ENCODE data around the gene SUPT3H.

SUPT3H gene

GRCh38 chr6:45366534-45366933 is 11.2 kb downstream of the SUPT3H start:
- H3K4me1 ChIP-seq (ENCODE audit: control insufficient read depth, insufficient read depth, low read length, unreplicated experiment): no peaks in the 10 kb centered on the region
- no peak overlapping the region for H3K4me3 ChIP-seq (ENCODE audit: low read depth, low read length)
- H3K79me2 ChIP-seq (ENCODE audit: control insufficient read depth, insufficient read depth, low read length, unreplicated experiment): no peaks in the 10 kb centered on the region
- H2AFZ ChIP-seq (ENCODE audit: low read length, unreplicated experiment): no peak overlapping the region
- no peak overlapping the region for H3K27ac ChIP-seq (ENCODE audit: low read depth, low read length)
- H3K36me3 ChIP-seq (ENCODE audit: insufficient read depth, low read length): no peaks in the 10 kb centered on the region
- no peaks in the 10 kb centered on the region for H3K27me3 ChIP-seq (ENCODE audit: insufficient read depth, low read length)

GRCh38 chr6:45365036-45365435 is 12.7 kb downstream of the SUPT3H start:
- H2AFZ ChIP-seq (ENCODE audit: low read length, unreplicated experiment): no peak overlapping the region
- H3K4me3 ChIP-seq (ENCODE audit: low read depth, low read length): no peak overlapping the region
- H3K36me3 ChIP-seq (ENCODE audit: insufficient read depth, low read length): no peaks in the 10 kb centered on the region
- H3K4me1 ChIP-seq (ENCODE audit: control insufficient read depth, insufficient read depth, low read length, unreplicated experiment): no peaks in the 10 kb centered on the region
- H3K27me3 ChIP-seq (ENCODE audit: insufficient read depth, low read length): no peaks in the 10 kb centered on the region
- no peak overlapping the region for H3K27ac ChIP-seq (ENCODE audit: low read depth, low read length)
- no peaks in the 10 kb centered on the region for H3K79me2 ChIP-seq (ENCODE audit: control insufficient read depth, insufficient read depth, low read length, unreplicated experiment)

GRCh38 chr6:45364466-45364865 is 13.3 kb downstream of the SUPT3H start:
- no peaks in the 10 kb centered on the region for H3K27me3 ChIP-seq (ENCODE audit: insufficient read depth, low read length)
- H3K36me3 ChIP-seq (ENCODE audit: insufficient read depth, low read length): no peaks in the 10 kb centered on the region
- H3K4me3 ChIP-seq (ENCODE audit: low read depth, low read length): no peak overlapping the region
- H3K4me1 ChIP-seq (ENCODE audit: control insufficient read depth, insufficient read depth, low read length, unreplicated experiment): no peaks in the 10 kb centered on the region
- no peak overlapping the region for H3K27ac ChIP-seq (ENCODE audit: low read depth, low read length)
- H3K79me2 ChIP-seq (ENCODE audit: control insufficient read depth, insufficient read depth, low read length, unreplicated experiment): no peaks in the 10 kb centered on the region
- H2AFZ ChIP-seq (ENCODE audit: low read length, unreplicated experiment): no peak overlapping the region

DNA sequence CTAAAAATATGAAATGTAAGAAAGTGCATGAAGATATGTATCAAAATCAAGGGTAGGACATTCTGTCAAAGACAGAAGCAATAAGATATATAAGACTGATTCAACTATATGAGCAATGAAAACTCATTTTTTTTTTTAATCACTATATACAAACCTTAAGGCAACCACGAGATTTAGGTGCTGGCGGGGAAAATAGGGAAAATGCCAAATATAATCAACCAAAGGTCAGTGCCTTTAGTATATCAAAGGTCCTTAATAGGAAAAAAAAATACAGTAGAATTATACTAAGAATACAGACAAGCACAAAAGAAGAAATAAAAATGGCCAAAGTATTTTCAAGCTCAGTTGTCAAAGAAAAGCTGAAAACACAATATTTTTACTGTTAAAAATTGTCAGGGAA is 24.1 kb downstream of the SUPT3H start:
- Histone ChIP-seq H3K27ac (ENCODE audit: low read depth, low read length) (no peak overlapping the region), H3K27me3 (ENCODE audit: insufficient read depth, low read length) (no peaks in the 10 kb centered on the region), H3K4me1 (ENCODE audit: control insufficient read depth, insufficient read depth, low read length, unreplicated experiment) (no peaks in the 10 kb centered on the region), H3K79me2 (ENCODE audit: control insufficient read depth, insufficient read depth, low read length, unreplicated experiment) (no peaks in the 10 kb centered on the region), H2AFZ (ENCODE audit: low read length, unreplicated experiment) (no peak overlapping the region), H3K36me3 (ENCODE audit: insufficient read depth, low read length) (no peaks in the 10 kb centered on the region; the same call in 1 of the 2 replicates), H3K4me3 (ENCODE audit: low read depth, low read length) (no peak overlapping the region)

DNA sequence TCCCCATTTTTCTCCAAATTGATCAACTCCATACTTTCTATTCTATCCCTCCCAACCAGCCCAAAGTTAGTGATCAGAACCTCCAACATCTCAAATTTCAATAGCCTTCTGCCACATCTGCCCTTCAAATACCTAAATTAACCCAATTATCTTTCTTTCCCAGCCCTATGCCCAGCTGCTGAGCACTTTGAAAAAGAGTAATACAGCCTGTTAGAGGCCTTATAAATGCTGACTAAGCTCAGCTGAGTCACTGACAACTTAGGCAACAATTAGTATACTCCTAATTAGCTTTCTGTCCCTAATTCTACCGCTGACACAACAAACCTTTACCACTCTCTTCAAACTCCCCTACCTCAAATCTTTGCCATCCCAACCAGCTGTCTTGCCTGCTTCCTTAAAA is 26.1 kb downstream of the SUPT3H start:
- no peaks in the 10 kb centered on the region for H3K4me1 ChIP-seq (ENCODE audit: control insufficient read depth, insufficient read depth, low read length, unreplicated experiment)
- H3K4me3 ChIP-seq (ENCODE audit: low read depth, low read length): no peak overlapping the region
- no peak overlapping the region for H2AFZ ChIP-seq (ENCODE audit: low read length, unreplicated experiment)
- H3K27me3 ChIP-seq (ENCODE audit: insufficient read depth, low read length): no peaks in the 10 kb centered on the region
- H3K79me2 ChIP-seq (ENCODE audit: control insufficient read depth, insufficient read depth, low read length, unreplicated experiment): no peaks in the 10 kb centered on the region
- H3K36me3 ChIP-seq (ENCODE audit: insufficient read depth, low read length): no peaks in the 10 kb centered on the region; the same call in 1 of the 2 replicates
- no peak overlapping the region for H3K27ac ChIP-seq (ENCODE audit: low read depth, low read length)

GRCh38 chr6:45351076-45351475 is 26.7 kb downstream of the SUPT3H start:
- H2AFZ ChIP-seq (ENCODE audit: low read length, unreplicated experiment): no peak overlapping the region
- no peaks in the 10 kb centered on the region for H3K4me1 ChIP-seq (ENCODE audit: control insufficient read depth, insufficient read depth, low read length, unreplicated experiment)
- H3K4me3 ChIP-seq (ENCODE audit: low read depth, low read length): no peak overlapping the region
- H3K79me2 ChIP-seq (ENCODE audit: control insufficient read depth, insufficient read depth, low read length, unreplicated experiment): no peaks in the 10 kb centered on the region
- H3K27ac ChIP-seq (ENCODE audit: low read depth, low read length): no peak overlapping the region
- no peaks in the 10 kb centered on the region; the same call in 1 of the 2 replicates for H3K36me3 ChIP-seq (ENCODE audit: insufficient read depth, low read length)
- no peaks in the 10 kb centered on the region for H3K27me3 ChIP-seq (ENCODE audit: insufficient read depth, low read length)

GRCh38 chr6:45350186-45350710 is 27.5 kb downstream of the SUPT3H start:
- no peaks in the 10 kb centered on the region; the same call in 1 of the 2 replicates for H3K36me3 ChIP-seq (ENCODE audit: insufficient read depth, low read length)
- H3K4me1 ChIP-seq (ENCODE audit: control insufficient read depth, insufficient read depth, low read length, unreplicated experiment): no peaks in the 10 kb centered on the region
- no peaks in the 10 kb centered on the region for H3K79me2 ChIP-seq (ENCODE audit: control insufficient read depth, insufficient read depth, low read length, unreplicated experiment)
- no peaks in the 10 kb centered on the region for H3K27me3 ChIP-seq (ENCODE audit: insufficient read depth, low read length)
- H3K4me3 ChIP-seq (ENCODE audit: low read depth, low read length): no peak overlapping the region
- no peak overlapping the region for H2AFZ ChIP-seq (ENCODE audit: low read length, unreplicated experiment)
- no peak overlapping the region for H3K27ac ChIP-seq (ENCODE audit: low read depth, low read length)

- H3K4me3 ChIP-seq (ENCODE audit: low read depth, low read length): no peak overlapping the region
- H3K79me2 ChIP-seq (ENCODE audit: control insufficient read depth, insufficient read depth, low read length, unreplicated experiment): no peaks in the 10 kb centered on the region
- no peak overlapping the region for H2AFZ ChIP-seq (ENCODE audit: low read length, unreplicated experiment)
- no peaks in the 10 kb centered on the region for H3K27me3 ChIP-seq (ENCODE audit: insufficient read depth, low read length)
- no peaks in the 10 kb centered on the region for H3K36me3 ChIP-seq (ENCODE audit: insufficient read depth, low read length)
- H3K27ac ChIP-seq (ENCODE audit: low read depth, low read length): no peak overlapping the region
- H3K4me1 ChIP-seq (ENCODE audit: control insufficient read depth, insufficient read depth, low read length, unreplicated experiment): no peaks in the 10 kb centered on the region
Measured at GRCh38 chr6:45344900-45345299, 32.8 kb downstream of the SUPT3H start.

GRCh38 chr6:45328523-45328922 is 49.2 kb downstream of the SUPT3H start:
- Histone ChIP-seq H3K27ac (ENCODE audit: low read depth, low read length) (peak overlapping the region; percentile 23; the same call in 1 of the 2 replicates), H3K4me1 (ENCODE audit: control insufficient read depth, insufficient read depth, low read length, unreplicated experiment) (peaks cover 31% of the 10 kb centered on the region), H3K27me3 (ENCODE audit: insufficient read depth, low read length) (no peaks in the 10 kb centered on the region), H2AFZ (ENCODE audit: low read length, unreplicated experiment) (peak overlapping the region; percentile 67), H3K36me3 (ENCODE audit: insufficient read depth, low read length) (no peaks in the 10 kb centered on the region), H3K79me2 (ENCODE audit: control insufficient read depth, insufficient read depth, low read length, unreplicated experiment) (no peaks in the 10 kb centered on the region), H3K4me3 (ENCODE audit: low read depth, low read length) (peak overlapping the region; percentile 70)

DNA sequence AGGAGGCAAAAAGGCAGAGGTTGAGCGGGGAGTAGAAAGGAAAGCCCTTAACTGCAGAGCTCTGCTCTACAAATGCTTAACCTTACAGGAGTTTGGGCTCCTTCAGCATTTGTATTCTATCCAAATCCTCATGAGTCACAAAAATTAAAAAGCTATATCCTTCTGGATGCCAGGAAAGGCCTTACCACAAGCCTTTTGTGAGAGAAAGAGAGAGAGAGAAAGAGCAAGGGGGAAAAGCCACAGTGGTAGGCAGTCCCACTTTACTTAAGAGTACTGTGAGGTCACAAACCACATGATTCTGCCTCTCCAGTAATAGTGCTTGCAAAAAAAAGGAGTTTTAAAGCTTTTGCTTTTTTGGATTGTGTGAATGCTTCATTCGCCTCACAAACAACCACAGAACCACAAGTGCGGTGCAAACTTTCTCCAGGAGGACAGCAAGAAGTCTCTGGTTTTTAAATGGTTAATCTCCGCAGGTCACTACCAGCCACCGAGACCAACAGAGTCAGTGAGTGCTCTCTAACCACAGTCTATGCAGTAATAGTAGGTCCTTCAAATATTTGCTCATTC is 49.7 kb downstream of the SUPT3H start, which contains the start of gene RUNX2:
TSS of gene RUNX2 (plus strand) at position 375 of the 567 bp plus-strand sequence. CDS start 397 bp downstream, outside the sequence.
- Histone ChIP-seq H3K4me1 (ENCODE audit: control insufficient read depth, insufficient read depth, low read length, unreplicated experiment) (peaks cover 31% of the 10 kb centered on the region), H3K79me2 (ENCODE audit: control insufficient read depth, insufficient read depth, low read length, unreplicated experiment) (no peaks in the 10 kb centered on the region), H3K36me3 (ENCODE audit: insufficient read depth, low read length) (no peaks in the 10 kb centered on the region), H3K27me3 (ENCODE audit: insufficient read depth, low read length) (no peaks in the 10 kb centered on the region), H3K27ac (ENCODE audit: low read depth, low read length) (peak within 1 kb of the TSS; percentile 23), H3K4me3 (ENCODE audit: low read depth, low read length) (peak within 1 kb of the TSS; percentile 70), H2AFZ (ENCODE audit: low read length, unreplicated experiment) (peak within 1 kb of the TSS; percentile 67)

DNA sequence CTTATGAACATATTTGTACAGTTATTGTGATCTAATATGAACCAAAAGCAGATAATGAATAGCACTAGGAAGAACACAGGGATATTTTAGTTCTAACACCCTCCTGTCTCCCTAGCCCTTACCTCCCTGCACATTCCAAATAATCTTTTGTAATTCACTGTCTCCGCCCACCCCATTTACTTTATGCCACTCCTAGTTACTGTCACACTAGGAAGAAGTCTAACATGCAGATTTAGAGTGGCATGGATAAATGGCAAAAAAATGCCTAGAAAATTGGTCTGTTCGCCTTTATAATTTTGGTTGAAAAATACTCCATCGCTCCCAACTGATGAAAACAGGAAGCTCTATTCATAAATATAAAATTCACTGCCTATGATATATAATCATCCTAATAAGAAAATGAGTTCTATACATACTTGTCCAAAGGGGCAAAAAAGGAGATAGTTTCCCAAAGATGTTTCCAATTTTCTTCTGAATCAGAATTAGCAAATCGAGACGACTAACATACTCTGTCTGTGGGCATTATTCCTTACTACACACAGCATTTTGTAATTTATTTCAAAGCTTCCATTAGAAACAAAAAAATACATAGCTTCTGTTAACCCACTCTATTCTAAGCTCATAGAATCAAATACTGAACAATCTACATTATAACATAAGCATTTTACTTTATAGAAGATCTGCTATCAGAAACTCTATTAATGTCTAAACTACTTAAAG is 50.9 kb downstream of the SUPT3H start:
- Histone ChIP-seq H3K79me2 (ENCODE audit: control insufficient read depth, insufficient read depth, low read length, unreplicated experiment) (no peaks in the 10 kb centered on the region), H2AFZ (ENCODE audit: low read length, unreplicated experiment) (no peak overlapping the region), H3K4me3 (ENCODE audit: low read depth, low read length) (no peak overlapping the region), H3K36me3 (ENCODE audit: insufficient read depth, low read length) (no peaks in the 10 kb centered on the region), H3K27me3 (ENCODE audit: insufficient read depth, low read length) (no peaks in the 10 kb centered on the region), H3K4me1 (ENCODE audit: control insufficient read depth, insufficient read depth, low read length, unreplicated experiment) (peaks cover 31% of the 10 kb centered on the region), H3K27ac (ENCODE audit: low read depth, low read length) (no peak overlapping the region)

All from ACC112 (cell line).